SK-N-SH treated with all-trans-retinoic acid at 6 μM for 48 hours (cell line): ENCODE results near the gene NSG2.

ENCODE experiments used
- ESRRG ChIP-seq: fragments of 250-450 bp; sonication (Bioruptor Pico); IDR thresholded peaks from 2 replicates; pipeline ENCODE4 v1.6.1; 2021; ENCODE audit warnings: mild to moderate bottlenecking
- TCF4 ChIP-seq: fragments of 250-450 bp; sonication (Bioruptor Pico); IDR thresholded peaks from 2 replicates; pipeline ENCODE4 v1.8.0; 2021; ENCODE audit warnings: mild to moderate bottlenecking, moderate library complexity, borderline replicate concordance
- TOX ChIP-seq: fragments of 250-450 bp; sonication (Bioruptor Pico); IDR thresholded peaks from 2 replicates; pipeline ENCODE4 v1.8.0; 2021; ENCODE audit warnings: mild to moderate bottlenecking, moderate library complexity, borderline replicate concordance
- ZNF70 ChIP-seq: fragments of 450-650 bp; formaldehyde crosslinking; IDR thresholded peaks from 2 replicates; pipeline ENCODE4 v1.5.0; 2020; ENCODE audit warnings: mild to moderate bottlenecking, moderate library complexity

GRCh38 chr5:174071484-174071883 is 26.0 kb downstream of the NSG2 start:
- TF ChIP-seq ZNF70 (CRISPR knock-in tag): no peak
- no peak for TF ChIP-seq TCF4 (CRISPR knock-in tag)
- no peak for TF ChIP-seq ESRRG (CRISPR knock-in tag)
- no peak for TF ChIP-seq TOX (CRISPR knock-in tag)
